HG03108 (cell line): ENCODE measurements around the gene POFUT2.

Experiments used
- ATAC-seq: cut with Tn5 transposase; IDR thresholded peaks from one replicate; pipeline ENCODE4 v1.9.1; 2021; ENCODE audit warnings: moderate library complexity; ENCODE audit not compliant: unreplicated experiment

The POFUT2 gene

DNA sequence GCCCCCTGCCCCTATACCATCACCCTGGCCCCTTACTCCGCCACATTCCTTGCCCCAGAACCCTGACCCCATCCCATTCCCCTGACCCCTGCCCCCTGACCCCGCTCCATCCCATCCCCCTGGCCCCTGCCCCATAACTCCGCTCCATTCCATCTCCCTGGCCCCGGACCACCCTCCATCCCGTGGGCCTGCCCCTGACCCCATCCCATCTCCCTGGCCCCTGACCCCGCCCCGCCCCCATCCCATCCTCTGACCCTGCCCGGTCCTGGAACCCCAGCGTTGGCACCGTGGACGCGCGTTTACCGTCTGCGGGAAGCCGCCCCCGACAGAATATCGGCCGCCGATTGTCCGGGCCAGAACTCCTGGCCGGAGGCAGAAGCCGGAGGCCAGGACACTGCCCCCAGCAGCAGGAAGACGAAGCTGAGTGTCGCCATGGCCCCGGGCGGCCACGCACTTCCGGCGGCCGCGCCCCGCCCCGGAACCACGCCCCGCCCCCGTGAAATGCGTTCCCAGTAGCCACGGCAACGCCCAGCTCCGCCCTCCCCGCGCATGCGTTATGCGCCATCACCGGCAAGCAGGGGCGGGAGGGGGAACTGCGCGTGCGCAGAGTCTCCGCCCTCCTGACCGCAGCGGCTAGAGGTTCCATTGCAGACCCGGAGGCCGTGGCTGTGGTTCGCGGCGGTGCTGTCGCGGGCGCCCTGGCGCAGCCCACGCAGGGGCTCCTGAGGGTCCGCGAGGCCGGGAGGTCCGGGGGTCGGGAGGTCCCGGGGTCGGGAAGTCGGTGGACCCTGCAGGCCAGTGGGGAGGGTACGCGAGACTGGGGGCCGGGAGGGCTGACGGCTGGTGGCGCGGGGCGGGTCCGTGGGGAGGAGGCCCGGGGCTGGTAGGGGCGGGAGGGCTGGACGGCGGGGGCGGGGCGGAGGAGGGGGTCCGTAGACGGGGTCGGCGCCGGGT lies at the start of gene POFUT2:
TSS of gene POFUT2 (minus strand) at position 458 of the 954 bp plus-strand sequence. CDS start at position 434, 24 bp downstream.
- ATAC-seq: peak; percentile 80

DNA sequence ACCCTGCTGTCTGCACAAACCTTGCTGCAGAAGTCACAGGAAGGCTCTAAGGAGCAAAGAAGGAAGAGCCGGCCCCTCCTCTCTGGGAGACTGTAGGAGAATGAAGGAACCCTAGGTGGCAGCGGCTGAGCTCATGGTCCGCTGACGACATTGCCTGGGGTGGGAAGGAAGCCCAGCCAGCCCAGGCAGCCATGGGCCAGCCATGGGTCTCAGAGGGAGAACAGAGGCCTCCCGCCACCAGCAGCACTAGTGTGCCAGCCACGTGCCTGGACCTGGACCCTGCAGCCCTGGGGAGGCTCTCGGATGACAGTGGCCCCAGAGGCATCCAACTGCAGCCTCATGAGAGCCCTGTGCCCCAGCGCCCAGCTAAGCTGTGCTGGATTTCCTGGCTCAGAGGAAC lies 49.2 kb upstream of the POFUT2 start:
- ATAC-seq: no peak

- no peak for ATAC-seq
Observed at GRCh38 chr21:45336535-45336810, 48.8 kb upstream of the POFUT2 start.

GRCh38 chr21:45335761-45336534 lies 48.3 kb upstream of the POFUT2 start:
- no peak for ATAC-seq

- no peak for ATAC-seq
Observed at GRCh38 chr21:45335151-45335760, 47.6 kb upstream of the POFUT2 start.

- ATAC-seq: no peak
Observed at GRCh38 chr21:45334591-45335081, 46.9 kb upstream of the POFUT2 start.

DNA sequence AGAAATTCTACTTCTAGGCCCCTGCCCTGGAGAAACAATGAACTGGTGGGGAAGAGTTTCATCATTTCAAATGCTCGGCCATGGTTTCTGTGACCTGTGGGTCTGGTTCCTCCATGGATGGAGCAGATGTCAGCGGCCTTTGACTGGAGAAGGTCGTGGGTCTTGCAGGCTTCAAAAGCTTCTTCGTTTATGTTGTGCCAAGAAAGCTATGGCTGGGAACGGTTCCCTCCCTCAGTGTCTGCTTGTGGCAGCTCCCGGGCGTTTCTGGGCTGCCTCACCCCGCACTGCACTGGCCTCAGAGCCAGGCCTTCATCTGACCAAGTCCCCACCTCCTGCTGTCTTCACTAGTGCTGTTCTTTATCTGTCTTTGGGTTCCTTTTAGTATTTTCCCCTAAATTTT lies 46.4 kb upstream of the POFUT2 start:
- no peak for ATAC-seq

GRCh38 chr21:45333583-45334121 lies 46.0 kb upstream of the POFUT2 start:
- ATAC-seq: no peak

- ATAC-seq: no peak
Observed at GRCh38 chr21:45332981-45333582, 45.4 kb upstream of the POFUT2 start.

DNA sequence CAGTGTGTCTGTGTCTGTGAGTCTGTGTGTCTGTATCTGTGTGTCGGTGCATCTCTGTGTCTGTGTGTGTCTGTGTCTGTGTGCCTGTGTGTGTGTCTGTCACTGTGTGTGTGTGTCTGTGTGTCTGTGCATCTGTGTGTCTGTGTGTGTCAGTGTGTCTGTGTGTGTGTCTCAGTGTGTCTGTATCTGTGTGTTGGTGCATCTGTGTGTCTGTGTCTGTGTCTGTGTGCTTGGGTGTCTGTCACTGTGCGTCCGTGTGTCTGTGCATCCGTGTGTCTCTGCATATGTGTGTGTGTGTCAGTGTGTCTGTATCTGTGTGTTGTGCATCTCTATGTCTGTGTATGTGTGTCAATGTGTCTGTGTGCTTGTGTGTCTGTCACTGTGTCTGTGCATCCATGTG lies 44.7 kb upstream of the POFUT2 start:
- ATAC-seq: no peak

DNA sequence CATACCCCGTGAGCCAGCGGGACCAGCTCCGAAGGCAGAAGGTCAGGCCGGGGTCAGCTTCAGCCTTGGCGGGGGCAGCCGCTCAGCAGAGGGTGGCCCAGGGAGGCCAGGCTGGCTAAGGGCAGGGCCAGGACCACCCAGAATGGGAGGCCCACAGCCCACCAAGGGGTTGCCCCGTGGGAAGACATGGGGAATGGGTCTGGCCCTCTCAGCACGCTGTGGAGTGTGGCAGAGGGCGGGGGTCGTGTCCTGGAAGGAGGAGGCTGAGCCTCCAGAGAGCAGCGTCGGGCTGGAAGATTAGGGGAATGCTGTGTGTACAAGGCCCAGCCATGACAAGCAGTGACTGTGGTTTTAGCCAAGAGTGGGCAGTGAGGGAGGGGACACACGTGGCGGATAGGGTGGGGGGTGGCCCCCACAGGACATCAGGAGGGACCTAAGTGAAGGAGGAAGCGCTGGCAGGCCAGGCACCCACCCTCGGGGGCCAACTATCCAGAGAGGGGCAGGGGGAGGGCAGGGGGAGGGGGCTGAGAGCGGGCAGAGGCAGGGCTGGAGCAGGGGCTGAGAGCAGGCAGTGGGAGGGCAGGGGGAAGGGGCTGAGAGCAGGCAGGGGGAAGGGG lies 43.9 kb upstream of the POFUT2 start:
- ATAC-seq: no peak

DNA sequence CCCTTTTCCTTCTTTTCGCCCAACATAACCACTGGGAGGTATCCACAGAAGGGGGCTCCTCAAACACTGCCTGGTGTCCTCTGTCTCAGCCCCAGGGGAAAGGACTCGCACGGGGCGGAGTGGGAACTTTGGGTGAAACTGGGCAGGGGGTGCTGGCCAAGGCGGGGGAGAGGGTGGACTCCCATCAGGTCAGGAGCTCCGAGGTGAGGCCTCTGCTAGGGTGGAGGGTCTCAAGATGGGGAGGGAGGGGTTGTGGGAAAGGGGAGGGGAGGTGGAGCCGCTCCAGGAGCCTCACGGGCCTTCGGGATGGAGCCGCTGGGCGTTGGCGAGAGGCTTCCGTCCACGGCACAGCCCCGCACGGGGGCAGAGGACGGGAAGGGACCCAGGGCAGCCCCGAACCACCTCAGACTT lies 43.2 kb upstream of the POFUT2 start:
- ATAC-seq: no peak

DNA sequence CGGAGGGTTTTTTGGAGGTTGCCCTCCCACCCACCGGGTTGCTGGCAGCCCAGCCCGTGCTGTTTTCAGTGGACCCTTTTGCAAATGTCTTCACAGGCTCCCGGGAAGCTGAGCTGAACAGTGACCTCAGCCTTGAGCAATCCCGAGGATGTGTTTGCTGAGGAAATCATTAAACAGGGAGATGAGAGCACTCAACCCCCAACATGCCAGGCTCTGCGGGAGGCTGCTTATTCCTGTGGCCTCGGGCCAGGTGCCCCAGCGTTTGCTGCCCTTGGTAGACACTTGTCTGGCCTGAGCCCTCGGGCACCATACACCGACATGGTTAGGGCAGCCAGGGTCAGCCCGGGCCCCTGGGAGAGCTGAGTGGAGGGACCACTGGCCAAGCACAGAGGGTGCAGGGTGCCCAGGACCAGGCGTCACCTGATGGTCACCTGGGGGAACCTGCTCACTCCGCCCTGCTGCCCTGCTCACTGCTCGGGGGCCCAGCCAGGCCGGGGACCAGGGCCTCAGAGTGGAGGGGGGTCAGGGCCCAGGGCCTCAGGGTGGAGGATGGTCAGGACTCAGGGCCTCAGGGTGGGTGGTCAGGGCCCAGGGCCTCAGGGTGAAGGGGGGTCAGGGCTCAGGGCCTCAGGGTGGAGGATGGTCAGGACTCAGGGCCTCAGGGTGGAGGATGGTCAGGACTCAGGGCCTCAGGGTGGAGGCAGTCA lies 42.5 kb upstream of the POFUT2 start:
- no peak for ATAC-seq

GRCh38 chr21:45329261-45330074 lies 41.8 kb upstream of the POFUT2 start:
- no peak for ATAC-seq

DNA sequence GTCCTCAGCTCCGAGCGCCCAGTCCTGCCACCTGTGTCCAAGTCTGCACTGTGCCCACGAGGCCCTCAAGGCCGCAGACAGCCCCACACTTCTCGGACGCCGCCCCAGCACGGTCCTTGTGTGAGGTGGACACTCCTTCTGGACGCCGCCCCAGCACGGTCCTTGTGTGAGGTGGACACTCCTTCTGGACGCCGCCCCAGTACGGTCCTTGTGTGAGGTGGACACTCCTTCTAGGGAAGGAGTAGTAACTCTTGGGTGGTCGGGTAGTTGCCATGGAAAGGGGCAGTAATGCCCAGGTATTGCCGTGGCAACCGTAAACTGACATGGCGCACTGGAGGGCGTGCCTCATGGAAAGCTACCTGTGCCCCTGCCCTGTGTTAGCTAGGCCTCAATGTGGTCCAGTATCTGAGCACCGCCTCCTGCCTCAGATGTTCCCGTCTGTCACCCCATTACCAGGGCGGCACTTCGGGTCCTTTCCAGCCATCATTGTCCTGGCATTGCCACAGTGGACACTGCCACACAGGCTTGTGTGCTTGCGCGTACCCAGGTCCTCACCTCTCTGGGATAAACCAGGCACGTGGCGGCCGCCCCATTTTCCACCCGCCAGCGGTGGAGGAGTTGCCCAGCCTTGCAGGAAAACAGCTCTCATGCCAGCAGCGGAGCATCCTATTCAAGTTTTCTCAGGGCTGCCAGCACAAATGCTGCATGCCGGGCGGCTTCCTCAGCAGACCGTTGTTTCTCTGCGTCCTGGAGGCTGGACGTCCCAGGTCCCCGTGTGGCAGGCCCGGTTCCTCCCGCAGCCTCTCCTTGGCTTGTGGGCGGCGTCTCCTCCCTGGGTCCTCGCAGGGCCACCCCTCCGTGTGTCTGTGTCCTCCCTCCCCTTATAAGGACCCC lies 40.8 kb upstream of the POFUT2 start:
- no peak for ATAC-seq

GRCh38 chr21:45327441-45328197 lies 39.9 kb upstream of the POFUT2 start:
- ATAC-seq: no peak

DNA sequence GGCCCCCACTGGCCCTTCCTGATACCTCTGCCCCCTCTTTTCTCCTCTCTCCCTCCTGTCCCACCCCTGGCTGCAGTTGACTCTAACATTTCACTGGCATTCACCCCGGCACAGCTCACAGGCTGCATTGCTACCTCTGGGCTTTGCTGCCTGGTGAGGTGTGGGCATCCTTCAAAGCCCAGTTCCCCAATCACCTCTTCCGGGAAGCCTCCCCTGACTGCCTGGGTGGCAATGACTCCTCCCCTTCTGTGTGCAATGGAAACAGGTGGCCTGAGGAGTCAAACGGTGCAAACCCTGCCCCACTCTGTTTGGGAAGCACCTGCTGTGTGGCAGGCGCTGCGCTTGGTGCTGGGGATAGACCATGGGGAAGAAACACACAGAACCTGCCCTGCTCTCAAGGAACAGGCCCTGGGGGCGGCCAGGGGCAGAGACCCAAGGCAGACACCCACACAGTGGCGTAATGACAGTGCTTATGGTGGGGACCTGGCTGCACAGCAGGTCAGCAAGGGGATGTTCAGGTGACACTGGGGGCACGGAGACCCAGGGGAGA lies 39.3 kb upstream of the POFUT2 start:
- no peak for ATAC-seq
